ENCODE results near the gene AFF2. TPM values are rescaled to one million over a fixed set of nuclear protein-coding genes. Genes with fewer than 3 reads are reported as not detected.

Gene AFF2
- total and polyA plus RNA-seq, 2 donors (not counting 3 experiments of a cell fraction or from before 2014, with no cell fraction given): 0.03 to 0.07 TPM

DNA sequence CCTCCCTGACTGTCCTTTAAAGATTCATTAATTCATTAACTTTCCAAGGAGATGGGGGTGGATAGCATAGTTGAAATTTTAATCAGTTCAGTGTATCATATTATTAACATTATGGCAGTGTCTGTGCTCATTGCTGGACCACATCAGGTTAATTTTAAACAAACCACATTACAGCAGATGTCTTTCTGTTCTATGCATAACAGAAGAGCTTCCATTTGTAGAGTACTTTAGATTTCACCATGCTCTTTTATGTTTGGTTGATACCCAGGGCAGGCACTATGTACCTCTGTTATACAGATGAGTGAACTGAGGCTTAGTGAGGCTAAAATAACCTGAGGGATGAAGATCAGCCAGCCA is 41.1 kb downstream of the AFF2 start:
- Histone ChIP-seq H3K9me3 (replicated peaks; ENCODE audit: control insufficient read depth, insufficient read depth, low read length) (no peaks in the 10 kb centered on the region), H2AFZ (ENCODE audit: low read depth, low read length) (no peak overlapping the region), H3K4me3 (replicated peaks in 1 of 3; ENCODE audit: insufficient read depth in 1 of 3, low read depth in 1 of 3, low read length in 3 of 3) (no peak overlapping the region), H3K4me1 (ENCODE audit: control insufficient read depth, extremely low read depth, insufficient read depth, low read length) (no peaks in the 10 kb centered on the region), H4K20me1 (replicated peaks; ENCODE audit: control insufficient read depth, extremely low read depth, insufficient read depth, low read length) (no peaks in the 10 kb centered on the region), H3K9ac (replicated peaks; ENCODE audit: extremely low read depth, insufficient read depth, low read length) (no peak overlapping the region), H3K4me2 (ENCODE audit: insufficient read depth, low read length) (no peak overlapping the region), H3K27me3 (ENCODE audit: control insufficient read depth in 2 of 2, insufficient read depth in 2 of 2, low read length in 2 of 2) (no peaks in the 10 kb centered on the region), H3K9me1 (replicated peaks; ENCODE audit: control insufficient read depth, extremely low read depth, insufficient read depth, low read length) (no peaks in the 10 kb centered on the region), H3K27ac (ENCODE audit: insufficient read depth, low read depth, low read length) (no peak overlapping the region), H3K36me3 (ENCODE audit: control insufficient read depth in 2 of 2, extremely low read depth in 1 of 2, insufficient read depth in 2 of 2, low read length in 2 of 2) (no peaks in the 10 kb centered on the region), H3K79me2 (ENCODE audit: control insufficient read depth, insufficient read depth, low read length) (no peaks in the 10 kb centered on the region)
- CTCF ChIA-PET: interaction anchor here (1.9 kb wide), 1 partner anchor 11 kb away, joined by 12 read pairs; no protein-coding TSS in a partner anchor
- FAIRE-seq (no peak), DNase-seq (ENCODE audit: low read depth, low spot score) (no peak)
- BruUV-seq (replicated peaks): no TSS peak
- POLR2A ChIA-PET: no interaction called here
- TF ChIP-seq JUN (IDR thresholded peaks at IDR 0.05; ENCODE audit: borderline replicate concordance, insufficient read depth, insufficient read length, low read depth) (no peak), MYC (IDR thresholded peaks at IDR 0.05; ENCODE audit: low read depth, low read length) (no peak), EZH2 (IDR thresholded peaks at IDR 0.05; ENCODE audit: borderline replicate concordance, low read depth, low read length, severe bottlenecking) (no peak), POLR2A (IDR thresholded peaks at IDR 0.05; ENCODE audit: low read depth, low read length) (no peak), GATA2 (IDR thresholded peaks at IDR 0.05; ENCODE audit: insufficient read depth, insufficient read length, low read depth, low read length) (no peak), POLR2AphosphoS5 (IDR thresholded peaks at IDR 0.05; ENCODE audit: insufficient read depth, low read depth, low read length) (no peak), FOS (IDR thresholded peaks at IDR 0.05; ENCODE audit: borderline replicate concordance, insufficient read depth, low read length) (no peak)
- TF ChIP-seq, protein P1, sequence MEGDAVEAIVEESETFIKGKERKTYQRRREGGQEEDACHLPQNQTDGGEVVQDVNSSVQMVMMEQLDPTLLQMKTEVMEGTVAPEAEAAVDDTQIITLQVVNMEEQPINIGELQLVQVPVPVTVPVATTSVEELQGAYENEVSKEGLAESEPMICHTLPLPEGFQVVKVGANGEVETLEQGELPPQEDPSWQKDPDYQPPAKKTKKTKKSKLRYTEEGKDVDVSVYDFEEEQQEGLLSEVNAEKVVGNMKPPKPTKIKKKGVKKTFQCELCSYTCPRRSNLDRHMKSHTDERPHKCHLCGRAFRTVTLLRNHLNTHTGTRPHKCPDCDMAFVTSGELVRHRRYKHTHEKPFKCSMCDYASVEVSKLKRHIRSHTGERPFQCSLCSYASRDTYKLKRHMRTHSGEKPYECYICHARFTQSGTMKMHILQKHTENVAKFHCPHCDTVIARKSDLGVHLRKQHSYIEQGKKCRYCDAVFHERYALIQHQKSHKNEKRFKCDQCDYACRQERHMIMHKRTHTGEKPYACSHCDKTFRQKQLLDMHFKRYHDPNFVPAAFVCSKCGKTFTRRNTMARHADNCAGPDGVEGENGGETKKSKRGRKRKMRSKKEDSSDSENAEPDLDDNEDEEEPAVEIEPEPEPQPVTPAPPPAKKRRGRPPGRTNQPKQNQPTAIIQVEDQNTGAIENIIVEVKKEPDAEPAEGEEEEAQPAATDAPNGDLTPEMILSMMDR (IDR thresholded peaks at IDR 0.05; ENCODE audit: extremely low read depth in 1 of 2, insufficient read depth in 1 of 2, low read depth in 1 of 2, low read length in 2 of 2): no peak
- TF ChIP-seq, protein P2, sequence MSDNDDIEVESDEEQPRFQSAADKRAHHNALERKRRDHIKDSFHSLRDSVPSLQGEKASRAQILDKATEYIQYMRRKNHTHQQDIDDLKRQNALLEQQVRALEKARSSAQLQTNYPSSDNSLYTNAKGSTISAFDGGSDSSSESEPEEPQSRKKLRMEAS (IDR thresholded peaks at IDR 0.05; ENCODE audit: insufficient read depth, insufficient read length): no peak
- intact Hi-C loops (cut with micrococcal nuclease): no loop called here
- dilution Hi-C loops (cut with MboI; ENCODE audit: extremely low pct_ligation_motif_present, low sequenced_read_pairs): no loop called here

Data from endothelial cell of umbilical vein (primary cell).